SK-N-SH (cell line): ENCODE results near the gene PLSCR3.

ENCODE experiments used
- SMC3 ChIP-seq: IDR thresholded peaks from 2 replicates; pipeline ENCODE4 v1.6.1; 2012; ENCODE audit warnings: low read depth, low read length, improper control_type of control experiment
- TAF1 ChIP-seq: IDR thresholded peaks from 2 replicates; pipeline ENCODE4 v1.6.1; 2012; ENCODE audit warnings: low read depth, mild to moderate bottlenecking, low read length, moderate library complexity, borderline replicate concordance
- TF ChIP-seq, protein P1 (sequence below): fragments of 200-600 bp; sonication (generic); IDR thresholded peaks from 2 replicates; pipeline ENCODE4 v1.6.1; 2017; ENCODE audit warnings: antibody characterized with exemption, mild to moderate bottlenecking, moderate library complexity

DNA sequence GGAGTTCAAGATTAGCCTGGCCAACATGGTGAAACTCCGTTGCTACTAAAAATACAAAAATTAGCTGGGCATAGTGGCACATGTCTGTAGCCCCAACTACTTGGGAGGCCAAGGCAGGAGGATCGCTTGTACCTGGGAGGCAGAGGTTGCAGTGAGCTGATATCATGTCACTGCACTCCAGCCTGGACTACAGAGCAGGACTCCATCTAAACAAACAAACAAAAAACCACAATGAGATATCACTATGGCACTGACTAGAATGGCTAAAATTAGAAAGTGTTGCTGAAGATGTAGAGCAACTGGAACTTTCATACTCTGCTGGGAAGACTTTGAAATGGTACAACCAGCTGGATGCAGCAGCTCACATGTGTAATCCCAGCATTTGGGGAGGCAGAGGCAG, 20.0 kb downstream of the PLSCR3 start:
- TF ChIP-seq SMC3 (no peak), TAF1 (no peak)
- TF ChIP-seq, protein P1, sequence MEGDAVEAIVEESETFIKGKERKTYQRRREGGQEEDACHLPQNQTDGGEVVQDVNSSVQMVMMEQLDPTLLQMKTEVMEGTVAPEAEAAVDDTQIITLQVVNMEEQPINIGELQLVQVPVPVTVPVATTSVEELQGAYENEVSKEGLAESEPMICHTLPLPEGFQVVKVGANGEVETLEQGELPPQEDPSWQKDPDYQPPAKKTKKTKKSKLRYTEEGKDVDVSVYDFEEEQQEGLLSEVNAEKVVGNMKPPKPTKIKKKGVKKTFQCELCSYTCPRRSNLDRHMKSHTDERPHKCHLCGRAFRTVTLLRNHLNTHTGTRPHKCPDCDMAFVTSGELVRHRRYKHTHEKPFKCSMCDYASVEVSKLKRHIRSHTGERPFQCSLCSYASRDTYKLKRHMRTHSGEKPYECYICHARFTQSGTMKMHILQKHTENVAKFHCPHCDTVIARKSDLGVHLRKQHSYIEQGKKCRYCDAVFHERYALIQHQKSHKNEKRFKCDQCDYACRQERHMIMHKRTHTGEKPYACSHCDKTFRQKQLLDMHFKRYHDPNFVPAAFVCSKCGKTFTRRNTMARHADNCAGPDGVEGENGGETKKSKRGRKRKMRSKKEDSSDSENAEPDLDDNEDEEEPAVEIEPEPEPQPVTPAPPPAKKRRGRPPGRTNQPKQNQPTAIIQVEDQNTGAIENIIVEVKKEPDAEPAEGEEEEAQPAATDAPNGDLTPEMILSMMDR = no peak
